ENCODE results near the gene HSPA2. TPM values are rescaled to one million over a fixed set of nuclear protein-coding genes. Genes with fewer than 3 reads are reported as not detected.

Gene HSPA2
- total RNA-seq, 4 donors from 2014 or later, result 138 to 388 (median 225) TPM

- no peak for ATAC-seq
- Histone ChIP-seq H3K4me1 (peaks cover 3 to 37% (median 15%) of the 10 kb centered on the region in 3 donors), H3K4me3 (no peak overlapping the region), H3K9me3 (no peaks in the 10 kb centered on the region), H3K27me3 (no peaks in the 10 kb centered on the region), H3K36me3 (peaks cover 0 to 17% of the 10 kb centered on the region in 2 donors), H3K27ac (peak overlapping the region in 1 of 4 donors; percentile 99)
- 67 to 100% methylated on average over 1 of the region's 1 CpG for WGBS, 2 donors (ENCODE audit: low coverage in 1 of 2)
- TF ChIP-seq POLR2AphosphoS5 (IDR thresholded peaks at IDR 0.05), result no peak
- TF ChIP-seq POLR2A (IDR thresholded peaks at IDR 0.05), result no peak
Observed at GRCh38 chr14:64500088-64500487, 40.5 kb upstream of the HSPA2 start.

- no peaks in the 10 kb centered on the region for H3K27me3 ChIP-seq
- 37 to 44% methylated on average over 6 of the region's 8 CpGs for WGBS, 2 donors (ENCODE audit: low coverage in 1 of 2)
Observed at GRCh38 chr14:64501411-64502171, 39.0 kb upstream of the HSPA2 start.

GRCh38 chr14:64502456-64502855 is 38.1 kb upstream of the HSPA2 start:
- WGBS, 2 donors (ENCODE audit: low coverage in 1 of 2), result 40 to 53% methylated on average over 2 to 6 of the region's 6 CpGs
- H3K36me3 ChIP-seq, result peaks cover 0 to 5% of the 10 kb centered on the region in 2 donors
- no peak for ATAC-seq
- peaks cover 3 to 55% (median 24%) of the 10 kb centered on the region in 3 donors for H3K4me1 ChIP-seq
- peak overlapping the region; percentile 96 to 99 (median 98) for H3K27ac ChIP-seq
- peak overlapping the region; percentile 87 to 88 for H3K4me3 ChIP-seq
- no peaks in the 10 kb centered on the region for H3K9me3 ChIP-seq
- no peak for TF ChIP-seq POLR2AphosphoS5 (IDR thresholded peaks at IDR 0.05)
- TF ChIP-seq POLR2A (IDR thresholded peaks at IDR 0.05), result no peak
- H3K27me3 ChIP-seq, result no peaks in the 10 kb centered on the region

More at GRCh38 chr14:64501411-64502171, 39.0 kb upstream of the HSPA2 start:
- H3K36me3 ChIP-seq, result peaks cover 0 to 5% of the 10 kb centered on the region in 2 donors
- peak overlapping the region; percentile 96 to 99 (median 98) for H3K27ac ChIP-seq
- peak; percentile 37 for ATAC-seq
- H3K4me3 ChIP-seq, result peak overlapping the region in 1 of 2 donors; percentile 87
- no peaks in the 10 kb centered on the region for H3K9me3 ChIP-seq
- TF ChIP-seq POLR2AphosphoS5 (IDR thresholded peaks at IDR 0.05) (peak; percentile 87), EP300 (IDR thresholded peaks at IDR 0.05) (no peak), POLR2A (IDR thresholded peaks at IDR 0.05) (peak; percentile 28 to 54), CTCF (IDR thresholded peaks at IDR 0.05) (peak in 3 of 4 experiments; percentile 7 to 45 (median 41))
- H3K4me1 ChIP-seq, result peaks cover 3 to 47% (median 21%) of the 10 kb centered on the region in 3 donors

- WGBS, 2 donors (ENCODE audit: low coverage in 1 of 2), result 0% methylated on average over 15 to 22 of the region's 29 CpGs
- Histone ChIP-seq H3K27me3 (no peaks in the 10 kb centered on the region), H3K4me1 (peaks cover 3 to 60% (median 26%) of the 10 kb centered on the region in 3 donors), H3K4me3 (peak overlapping the region; percentile 87 to 88), H3K27ac (peak overlapping the region; percentile 96 to 99 (median 98)), H3K9me3 (no peaks in the 10 kb centered on the region), H3K36me3 (peaks cover 0 to 4% of the 10 kb centered on the region in 2 donors)
- TF ChIP-seq POLR2A (IDR thresholded peaks at IDR 0.05), result no peak
- no peak for TF ChIP-seq CTCF (IDR thresholded peaks at IDR 0.05)
- TF ChIP-seq POLR2AphosphoS5 (IDR thresholded peaks at IDR 0.05), result no peak
- TF ChIP-seq EP300 (IDR thresholded peaks at IDR 0.05), result no peak
- ATAC-seq, result no peak
Observed at GRCh38 chr14:64502887-64503433, 37.6 kb upstream of the HSPA2 start.

- WGBS, 2 donors (ENCODE audit: low coverage in 1 of 2), result 0% methylated on average over 1 of the region's 87 CpGs; no CpG with 5 or more reads in 1 of the 2 donors
- peak within 1 kb of the TSS; percentile 96 to 99 (median 98) for H3K27ac ChIP-seq
- no peaks in the 10 kb centered on the region for H3K27me3 ChIP-seq
- H3K36me3 ChIP-seq, result no peaks in the 10 kb centered on the region
- no peaks in the 10 kb centered on the region for H3K9me3 ChIP-seq
- TF ChIP-seq CTCF (IDR thresholded peaks at IDR 0.05) (peak in 2 of 4 experiments; percentile 6 to 17), POLR2A (IDR thresholded peaks at IDR 0.05) (peak; percentile 94 to 95), EP300 (IDR thresholded peaks at IDR 0.05) (no peak), POLR2AphosphoS5 (IDR thresholded peaks at IDR 0.05) (peak; percentile 89)
- peak within 1 kb of the TSS; percentile 87 to 88 for H3K4me3 ChIP-seq
- H3K4me1 ChIP-seq, result peaks cover 3 to 67% (median 26%) of the 10 kb centered on the region in 3 donors
- ATAC-seq, result peak; percentile 86
Observed at GRCh38 chr14:64503434-64504309, 36.9 kb upstream of the HSPA2 start, which contains the start of gene ZBTB25. Gene ZBTB25, minus strand, starts transcription at chr14:64503838. Its CDS starts 13,305 bp downstream, at chr14:64490533.

Measured in gastroesophageal sphincter (tissue), 4 donors.